Stimulated activated CD4-positive, alpha-beta T cell treated with anti-CD3 and anti-CD28 coated beads, TNF-alpha, amount 100 ng/mL, for 24 hours (primary cell): ENCODE results near the gene FBXO44.
"Not testable (repeated sequence)": the region's sequence is repeated elsewhere in the genome, so short reads cannot be mapped to it uniquely, and the experiment has no call there.

Experiments used
- DNase-seq, 3 experiments: peaks; one replicate each; pipeline ENCODE4 v3.0.0-alpha.2; 2020; ENCODE audit warnings: low read depth in 3 of 3

Gene FBXO44

GRCh38 chr1:11654137-11654938, at the start of gene FBXO44, which contains the start of gene FBXO2:
TSS of gene FBXO44 (plus strand) at chr1:11654877. CDS start at chr1:11655836, 959 bp downstream.
TSS of gene FBXO2 (minus strand) at chr1:11654429. CDS start at chr1:11654340, 89 bp downstream.
- DNase-seq = peak; percentile 45 to 70 (median 53)

DNA sequence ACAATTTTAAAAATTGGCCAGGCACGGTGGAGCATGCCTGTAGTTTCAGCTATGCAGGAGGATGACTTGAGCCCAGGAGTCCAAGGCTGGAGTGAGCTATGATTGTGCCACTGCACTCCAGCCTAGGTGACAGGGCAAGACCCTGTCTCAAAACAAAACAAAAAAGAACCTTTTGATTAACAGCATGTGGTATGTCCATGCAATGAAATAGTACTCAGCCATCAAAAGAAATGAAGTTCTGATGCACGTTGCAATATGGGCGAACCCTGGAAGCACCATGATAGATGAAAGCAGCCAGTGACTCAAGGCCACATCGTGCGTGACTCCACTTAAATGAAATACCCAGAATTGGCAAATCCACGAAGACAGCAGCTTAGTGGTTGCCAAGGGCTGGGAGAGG, 47.9 kb upstream of the FBXO44 start:
- no peak for DNase-seq

- not testable (repeated sequence) for DNase-seq
Measured at GRCh38 chr1:11608596-11609130, 46.0 kb upstream of the FBXO44 start.

- not testable (repeated sequence) for DNase-seq
Measured at GRCh38 chr1:11609378-11609777, 45.3 kb upstream of the FBXO44 start.

DNA sequence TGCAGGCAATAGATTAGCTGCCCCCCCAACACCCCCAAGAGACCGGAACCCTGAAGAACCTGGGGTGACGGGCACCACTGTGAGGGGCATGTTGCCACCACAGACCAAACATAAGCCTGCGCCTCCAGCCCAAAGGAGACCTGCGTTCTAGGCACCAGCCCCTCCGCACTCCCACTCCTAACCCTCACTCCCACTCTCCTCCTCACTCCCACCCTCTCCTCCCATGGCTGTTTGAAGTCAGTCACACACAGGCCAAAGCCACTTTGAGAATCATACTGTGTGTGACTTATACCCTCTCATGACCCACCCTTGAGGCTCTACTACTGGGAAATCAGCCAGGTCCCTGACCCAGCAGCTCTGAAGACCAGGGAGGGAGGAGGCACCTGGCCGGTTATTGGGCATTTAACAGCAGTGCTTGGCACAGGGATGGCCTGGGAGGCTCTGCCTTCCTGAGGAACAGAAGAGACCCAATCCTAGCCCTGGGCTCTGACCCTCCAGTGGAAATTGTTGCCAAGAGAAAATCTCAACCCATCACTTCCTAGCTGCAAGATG, 44.0 kb upstream of the FBXO44 start:
- DNase-seq = no peak

GRCh38 chr1:11611638-11612327, 42.9 kb upstream of the FBXO44 start:
- DNase-seq = no peak

GRCh38 chr1:11613347-11613746, 41.3 kb upstream of the FBXO44 start:
- DNase-seq = no peak

DNA sequence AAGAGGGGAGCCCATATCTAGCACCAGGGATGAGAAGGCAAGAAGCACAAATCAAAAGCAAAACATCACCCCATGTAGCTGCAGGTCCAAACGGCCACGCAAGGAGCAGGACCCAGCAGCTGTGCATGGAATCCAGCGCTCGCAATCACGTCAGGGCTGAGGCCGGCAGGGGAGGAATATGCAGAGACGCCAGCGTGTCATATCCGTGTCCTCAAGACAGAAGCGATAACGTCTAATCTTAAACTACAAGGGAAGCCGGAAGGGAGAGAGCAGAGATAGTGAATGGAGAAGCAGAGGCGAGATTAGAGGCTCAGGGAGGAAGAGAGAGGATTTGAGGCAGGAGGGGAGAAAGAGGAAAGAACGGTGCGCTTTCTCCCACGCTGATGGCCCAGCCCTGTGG, 39.6 kb upstream of the FBXO44 start:
- no peak for DNase-seq

GRCh38 chr1:11616766-11617165, 37.9 kb upstream of the FBXO44 start:
- DNase-seq = no peak

DNA sequence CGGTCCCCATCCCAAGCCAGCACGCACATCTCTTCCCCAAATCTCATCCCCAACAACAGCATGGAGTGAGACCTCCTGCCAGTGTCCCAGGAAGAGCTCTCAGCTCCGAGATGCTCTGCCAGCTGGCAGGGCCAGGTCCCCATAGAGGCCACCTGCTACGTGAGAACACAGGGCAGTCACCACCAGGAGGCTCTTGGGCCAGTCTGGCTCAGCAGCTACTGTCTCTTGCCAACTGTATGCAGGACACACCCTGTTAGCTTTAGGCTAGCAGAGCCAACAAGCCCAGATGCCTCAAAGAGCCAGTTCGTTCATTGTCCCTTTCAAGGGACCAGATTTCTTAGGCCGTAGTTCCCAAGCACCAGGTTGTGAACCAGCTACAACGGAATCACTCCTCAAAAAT, 37.4 kb upstream of the FBXO44 start:
- DNase-seq = no peak

DNA sequence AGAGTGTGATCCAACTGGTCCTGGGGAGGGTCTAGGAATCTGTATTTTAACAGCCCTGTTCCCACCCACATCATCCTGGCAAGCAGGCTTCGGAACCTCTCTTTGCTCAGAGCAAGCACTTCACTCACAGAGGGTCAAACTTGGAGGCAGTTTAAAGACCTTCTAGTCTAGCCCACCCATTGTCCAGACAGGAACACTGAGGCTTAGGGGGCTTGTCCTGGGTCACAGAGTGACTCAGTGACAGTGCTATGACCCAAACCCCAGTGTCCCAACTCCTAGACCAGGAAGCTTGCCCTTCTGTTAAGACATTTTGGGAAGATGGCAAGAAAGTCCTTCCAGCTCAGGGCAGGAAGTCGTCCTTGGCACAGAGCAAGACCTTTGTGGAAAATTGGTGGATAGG, 36.9 kb upstream of the FBXO44 start:
- no peak for DNase-seq

DNA sequence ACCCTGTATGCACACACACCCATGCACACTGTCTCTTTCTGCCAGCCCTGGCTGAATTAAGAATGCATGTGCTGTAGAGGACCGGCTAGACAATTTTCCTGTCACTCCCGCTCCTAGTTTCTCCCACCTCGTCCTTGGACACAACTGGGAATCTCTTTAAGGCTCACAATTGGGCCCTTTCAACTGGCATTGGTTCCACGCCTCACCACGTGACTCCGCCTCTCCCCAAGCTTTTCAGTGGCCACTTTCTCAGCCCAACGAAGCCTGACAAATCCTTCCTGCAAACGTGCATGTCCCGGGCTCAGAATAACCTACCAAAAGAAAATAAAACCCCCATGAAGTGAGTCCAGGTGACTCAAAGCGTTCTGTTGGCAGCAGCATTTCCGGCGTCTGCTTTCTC, 34.3 kb upstream of the FBXO44 start:
- DNase-seq = no peak

- DNase-seq = no peak
Measured at GRCh38 chr1:11620924-11621323, 33.8 kb upstream of the FBXO44 start.

- no peak for DNase-seq
Measured at GRCh38 chr1:11622398-11622797, 32.3 kb upstream of the FBXO44 start.

- DNase-seq = no peak
Measured at GRCh38 chr1:11623702-11624101, 31.0 kb upstream of the FBXO44 start.

- DNase-seq = no peak
Measured at GRCh38 chr1:11626551-11626950, 28.1 kb upstream of the FBXO44 start.

GRCh38 chr1:11628767-11629166, 25.9 kb upstream of the FBXO44 start:
- no peak for DNase-seq

- no peak for DNase-seq
Measured at GRCh38 chr1:11629184-11630016, 25.3 kb upstream of the FBXO44 start.

DNA sequence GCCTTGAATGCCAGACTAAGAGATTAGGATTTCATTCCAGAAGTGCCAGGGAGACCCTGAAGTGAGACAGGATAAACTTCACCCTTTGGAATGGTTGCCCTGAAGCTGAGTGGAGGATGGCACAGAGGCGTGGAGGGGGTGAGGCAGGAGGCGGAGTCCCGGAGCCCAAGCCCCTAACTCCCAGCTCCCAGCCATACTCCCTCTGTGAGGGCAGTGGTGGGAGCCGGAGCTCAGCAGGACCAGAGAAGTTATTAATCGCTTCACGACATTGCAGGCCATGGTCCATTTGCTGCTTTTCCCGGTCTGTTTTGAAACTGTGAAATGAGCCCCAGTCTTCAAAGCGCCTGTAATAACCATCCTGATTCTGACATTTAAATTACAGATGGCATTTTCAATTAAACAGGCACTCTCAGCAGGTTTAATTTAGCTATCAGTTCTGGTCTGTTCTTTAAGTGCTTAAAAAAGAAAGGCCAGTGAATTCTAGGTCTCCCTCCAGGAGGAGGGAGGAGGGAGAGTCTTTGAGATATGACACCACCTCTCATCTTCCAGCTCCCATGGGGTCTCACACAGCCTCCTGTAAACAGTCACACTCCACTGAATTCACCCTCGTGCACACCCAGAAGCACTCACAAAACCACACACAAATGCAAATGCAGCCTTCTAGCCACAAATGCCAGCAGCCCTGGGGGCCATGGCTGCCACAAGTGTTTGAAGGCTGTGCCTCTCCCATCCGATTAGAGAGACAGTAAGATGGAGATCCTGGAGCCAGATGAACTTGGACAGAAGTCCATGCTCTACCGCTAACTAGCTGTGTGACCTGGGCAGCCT, 20.1 kb upstream of the FBXO44 start:
- no peak for DNase-seq

- no peak for DNase-seq
Measured at GRCh38 chr1:11638121-11638520, 16.6 kb upstream of the FBXO44 start.

- no peak for DNase-seq
Measured at GRCh38 chr1:11639372-11639771, 15.3 kb upstream of the FBXO44 start.
